HepG2 (cell line): ENCODE results near the gene TMEM35B. TPM values are rescaled to one million over a fixed set of nuclear protein-coding genes. Genes with fewer than 3 reads are reported as not detected.

ENCODE experiments used
- ATAC-seq: fragments of 200-7000 bp; cut with Tn5 transposase; 3 replicates; pipeline ENCODE4 v1.9.1; 2020; ENCODE audit warnings: mild to moderate bottlenecking, moderate library complexity
- BruUV-seq: library from RNA; stranded (reverse); fragments of 400-500 nt; replicated peaks from 2 replicates; lab custom pipeline; 2021; lab: Mats Ljungman, UMichigan
- CTCF ChIA-PET: fragments of 300-600 bp; formaldehyde crosslinking; extraction: SDS; loops from one replicate; lab custom pipeline; 2021; ENCODE audit warnings: low total read pairs, inconsistent platforms, low intra/inter-chr PET ratio; lab: Yijun Ruan, JAX
- POLR2A ChIA-PET: fragments of 350-600 bp; sonication (Branson Sonifier 250); formaldehyde crosslinking; loops from one replicate; lab custom pipeline; 2020; ENCODE audit warnings: antibody characterized with exemption, inconsistent platforms; lab: Yijun Ruan, JAX
- DNase-seq: peaks from one replicate; pipeline ENCODE4 v3.0.0-alpha.2; 2015; ENCODE audit warnings: low spot score
- FAIRE-seq: peaks from 3 replicates; lab custom pipeline; 2011; peaks lifted over from hg19 to GRCh38; lab: Jason Lieb, UNC
- H2AFZ ChIP-seq: one replicate; pipeline ENCODE4 v1.6.1; 2011; ENCODE audit warnings: low read length, inconsistent platforms
- H3K27ac ChIP-seq: fragments of 300-600 bp; 3 replicates; pipeline ENCODE4 v1.8.0; 2011; ENCODE audit warnings: mixed run types, mild to moderate bottlenecking, mixed read lengths, low read length, inconsistent platforms; ENCODE audit not compliant: insufficient read depth; ENCODE audit errors: extremely low read length
- H3K27me3 ChIP-seq, 2 experiments: fragments of 200-600 bp in 1 of 2; 2 replicates in 1 of 2; 3 replicates in 1 of 2; pipeline versions ENCODE4 v1.6.0 to v1.8.0; 2011; ENCODE audit warnings: low read length in 2 of 2, mild to moderate bottlenecking in 2 of 2, moderate library complexity in 2 of 2, inconsistent platforms in 1 of 2; ENCODE audit not compliant: insufficient read depth in 2 of 2, control insufficient read depth in 1 of 2
- H3K36me3 ChIP-seq, 2 experiments: fragments of 200-600 bp in 1 of 2; replicated peaks in 1 of 2; 2 replicates in 1 of 2; 3 replicates in 1 of 2; pipeline versions ENCODE4 v1.5.1 to v1.8.0; 2011; ENCODE audit warnings: low read length in 2 of 2, inconsistent platforms in 1 of 2; ENCODE audit not compliant: insufficient read depth in 2 of 2, control insufficient read depth in 1 of 2
- H3K4me1 ChIP-seq: 2 replicates; pipeline ENCODE4 v1.5.1; 2012; ENCODE audit warnings: low read length, inconsistent platforms; ENCODE audit not compliant: insufficient read depth
- H3K4me2 ChIP-seq: 2 replicates; pipeline ENCODE4 v1.6.0; 2011; ENCODE audit warnings: low read depth, low read length, inconsistent platforms
- H3K4me3 ChIP-seq, 3 experiments: fragments of 200-600 bp in 1 of 3; sonication (generic), shearing (Covaris generic) in 1 of 3; replicated peaks in 1 of 3; 2 replicates each; pipeline ENCODE4 v1.5.1; 2011 to 2016; ENCODE audit warnings: low read length in 3 of 3, inconsistent platforms in 2 of 3, low read depth in 2 of 3, mild to moderate bottlenecking in 2 of 3, control low read depth in 1 of 3, mixed read lengths in 1 of 3; ENCODE audit not compliant: insufficient read depth in 1 of 3
- H3K79me2 ChIP-seq: one replicate; pipeline ENCODE4 v1.6.1; 2011; ENCODE audit warnings: low read length, inconsistent platforms; ENCODE audit not compliant: insufficient read depth
- H3K9ac ChIP-seq: 2 replicates; pipeline ENCODE4 v1.6.0; 2011; ENCODE audit warnings: mild to moderate bottlenecking, low read depth, low read length, inconsistent platforms; ENCODE audit not compliant: insufficient read depth
- H3K9me3 ChIP-seq: 2 replicates; pipeline ENCODE4 v1.5.1; 2012; ENCODE audit warnings: mild to moderate bottlenecking, low read length
- H4K20me1 ChIP-seq: 2 replicates; pipeline ENCODE4 v1.6.0; 2011; ENCODE audit warnings: inconsistent platforms, mild to moderate bottlenecking, low read length, moderate library complexity; ENCODE audit not compliant: insufficient read depth
- DBP ChIP-seq: sonication (generic); formaldehyde crosslinking; IDR thresholded peaks from 2 replicates; pipeline ENCODE4 v1.4.0; 2020; ENCODE audit warnings: missing genetic modification reagents; ENCODE audit errors: not compliant biosample characterization
- GPN1 ChIP-seq: sonication (generic); formaldehyde crosslinking; IDR thresholded peaks from 2 replicates; pipeline ENCODE4 v1.5.1; 2020; ENCODE audit warnings: missing genetic modification reagents, borderline replicate concordance
- HMG20A ChIP-seq: IDR thresholded peaks from 2 replicates; pipeline ENCODE4 v1.6.1; 2016; ENCODE audit warnings: borderline replicate concordance
- TERF1 ChIP-seq: sonication (generic); formaldehyde crosslinking; IDR thresholded peaks from 2 replicates; pipeline ENCODE4 v1.8.0; 2022; ENCODE audit warnings: mild to moderate bottlenecking, missing genetic modification reagents, moderate library complexity
- XRCC5 ChIP-seq: fragments of 200-400 bp; formaldehyde crosslinking; optimal IDR thresholded peaks from 2 replicates; pipeline ENCODE3; 2017; ENCODE audit warnings: mild to moderate bottlenecking, low read length
- ZBTB14 ChIP-seq: sonication (generic); formaldehyde crosslinking; IDR thresholded peaks from 2 replicates; pipeline ENCODE4 v1.4.0; 2020; ENCODE audit warnings: missing genetic modification reagents
- ZBTB20 ChIP-seq: sonication (generic); formaldehyde crosslinking; IDR thresholded peaks from 2 replicates; pipeline ENCODE4 v1.8.1; 2023; ENCODE audit warnings: missing genetic modification reagents, low read depth, mild to moderate bottlenecking, borderline replicate concordance
- ZFP36L1 ChIP-seq: sonication (generic); formaldehyde crosslinking; IDR thresholded peaks from 2 replicates; pipeline ENCODE4 v1.8.0; 2022; ENCODE audit warnings: mild to moderate bottlenecking, missing genetic modification reagents, moderate library complexity
- ZNF609 ChIP-seq: sonication (generic); formaldehyde crosslinking; IDR thresholded peaks from 2 replicates; pipeline ENCODE4 v1.4.0; 2020; ENCODE audit warnings: mild to moderate bottlenecking, missing genetic modification reagents, borderline replicate concordance
- WGBS: methylation state at CpG from one replicate; pipeline ENCODE4 v1.1.6; 2017; ENCODE audit warnings: low lambda C conversion rate; 5-methylcytosine and 5-hydroxymethylcytosine counted together
- in situ Hi-C: cut with HindIII; loops from 2 replicates; pipeline ENCODE4 v1.10.0; 2017; ENCODE audit warnings: low pct_unique_long_range_greater_than_20kb; ENCODE audit not compliant: extremely low pct_ligation_motif_present
- intact Hi-C: fragments of 100-400 bp; cut with micrococcal nuclease; formaldehyde crosslinking; loops from one replicate; pipeline ENCODE4 v1.10.0; 2022; ENCODE audit not compliant: unreplicated experiment
- polyA plus RNA-seq, 8 experiments: library from polyadenylated mRNA; depleted of rRNA in 3 of 8; stranded (reverse) in 7 of 8; unstranded in 1 of 8; fragments of >200 nt; fragmentation: Illumina TruSeq in 4 of 8; extraction: Trizol in 4 of 8; gene quantifications; 2 replicates each; pipeline versions ENCODE4 v1.2.1 to v1.2.3, GENCODE V29; 2011 to 2016; ENCODE audit warnings: low read depth in 4 of 8, missing spikeins in 1 of 8, mixed read lengths in 1 of 8; ENCODE audit not compliant: insufficient read depth in 1 of 8
- total RNA-seq, 5 experiments: library from RNA; depleted of rRNA; stranded (reverse); fragments of >200 nt; fragmentation: Illumina TruSeq; extraction: Trizol; gene quantifications; 2 replicates each; pipeline ENCODE4 v1.2.3, GENCODE V29; 2016; ENCODE audit warnings: low read depth in 1 of 5

Gene TMEM35B
- total and polyA plus RNA-seq, 2 of the 13 experiments (the other 11 are each of a cell fraction or from before 2014, with no cell fraction given): 11.5 to 26.0 TPM

GRCh38 chr1:34994878-34995277, 9.7 kb upstream of the TMEM35B start:
- POLR2A ChIA-PET: no interaction called here
- no peak for DNase-seq
- Histone ChIP-seq H4K20me1 (no peaks in the 10 kb centered on the region), H3K4me3 (no peak overlapping the region), H3K4me2 (no peak overlapping the region)
- in situ Hi-C loops: no loop called here
- BruUV-seq: no TSS peak
- intact Hi-C loops: no loop called here
- no peak for TF ChIP-seq ZBTB14 (CRISPR knock-in tag)
- TF ChIP-seq DBP (CRISPR knock-in tag): no peak
- TF ChIP-seq HMG20A (CRISPR knock-in tag): no peak
- no peak for TF ChIP-seq XRCC5
- TF ChIP-seq ZNF609 (CRISPR knock-in tag): no peak
- no peak for TF ChIP-seq ZBTB20 (CRISPR knock-in tag)
- no peak for TF ChIP-seq ZFP36L1
- no peak for TF ChIP-seq GPN1 (CRISPR knock-in tag)
- TF ChIP-seq TERF1 (CRISPR knock-in tag): no peak
- TF ChIP-seq, all 625 proteins: peak for 0
- 0 out of 5 replicates have a peak, but pooled peaks cover 0 to 1% of the 10 kb centered on the region in 2 experiments for H3K36me3 ChIP-seq
- H3K4me1 ChIP-seq: no peaks in the 10 kb centered on the region
- ATAC-seq: no peak
- no peak for FAIRE-seq
- no peak overlapping the region for H3K27ac ChIP-seq
- H3K9me3 ChIP-seq: no peaks in the 10 kb centered on the region
- no peak overlapping the region for H2AFZ ChIP-seq
- no peaks in the 10 kb centered on the region for H3K79me2 ChIP-seq
- CTCF ChIA-PET: no interaction called here
- H3K9ac ChIP-seq: no peak overlapping the region
- no peaks in the 10 kb centered on the region for H3K27me3 ChIP-seq
- WGBS: 94% methylated on average over 5 of the region's 5 CpGs
